ENCODE results near the gene ZYX.
"Not testable (repeated sequence)": the region's sequence is repeated elsewhere in the genome, so short reads cannot be mapped to it uniquely, and the experiment has no call there.

The ZYX gene

GRCh38 chr7:143398616-143399015 lies 17.5 kb downstream of the ZYX start:
- no peak for DNase-seq

- no peak for DNase-seq
These were observed 18.0 kb downstream of the ZYX start for GRCh38 chr7:143399151-143399550.

- no peak for DNase-seq
These were observed 18.5 kb downstream of the ZYX start for GRCh38 chr7:143399642-143400041.

- DNase-seq = no peak
These were observed 20.1 kb downstream of the ZYX start for GRCh38 chr7:143401265-143401664.

GRCh38 chr7:143402233-143402632 lies 21.1 kb downstream of the ZYX start:
- not testable (repeated sequence) for DNase-seq

- DNase-seq = peak; percentile 67
These were observed 24.2 kb downstream of the ZYX start for GRCh38 chr7:143405173-143406001.

- DNase-seq = no peak
These were observed 24.8 kb downstream of the ZYX start for GRCh38 chr7:143406002-143406357.

- DNase-seq = no peak
These were observed 26.4 kb downstream of the ZYX start for GRCh38 chr7:143407287-143408251.

GRCh38 chr7:143408252-143408685 lies 27.1 kb downstream of the ZYX start:
- no peak for DNase-seq

GRCh38 chr7:143408686-143409561 lies 27.8 kb downstream of the ZYX start, which contains the start of gene EPHA1:
EPHA1 (minus strand) TSS chr7:143408856; CDS start chr7:143408805, 51 bp downstream.
- no peak for DNase-seq

GRCh38 chr7:143410521-143411004 lies 29.4 kb downstream of the ZYX start:
- DNase-seq = no peak

- no peak for DNase-seq
These were observed 31.0 kb downstream of the ZYX start for GRCh38 chr7:143411976-143412708.

GRCh38 chr7:143413123-143413522 lies 32.0 kb downstream of the ZYX start:
- no peak for DNase-seq

- not testable (repeated sequence) for DNase-seq
These were observed 34.1 kb downstream of the ZYX start for GRCh38 chr7:143415209-143415608.

GRCh38 chr7:143415742-143416397 lies 34.7 kb downstream of the ZYX start:
- DNase-seq = peak; percentile 32

- peak; percentile 41 for DNase-seq
These were observed 35.5 kb downstream of the ZYX start for GRCh38 chr7:143416565-143417149.

- peak; percentile 26 for DNase-seq
These were observed 36.7 kb downstream of the ZYX start for GRCh38 chr7:143417734-143418383.

- DNase-seq = no peak
These were observed 37.7 kb downstream of the ZYX start for GRCh38 chr7:143418681-143419458.

GRCh38 chr7:143419880-143420279 lies 38.7 kb downstream of the ZYX start:
- DNase-seq = no peak

Measured in HCEC 1CT (cell line).